Measurements from ENCODE around the gene ARPC1A. TPM values are rescaled to one million over a fixed set of nuclear protein-coding genes. Genes with fewer than 3 reads are reported as not detected.

ARPC1A gene
- total RNA-seq, 2 experiments from 2014 or later = 53.2 to 56.3 TPM

DNA sequence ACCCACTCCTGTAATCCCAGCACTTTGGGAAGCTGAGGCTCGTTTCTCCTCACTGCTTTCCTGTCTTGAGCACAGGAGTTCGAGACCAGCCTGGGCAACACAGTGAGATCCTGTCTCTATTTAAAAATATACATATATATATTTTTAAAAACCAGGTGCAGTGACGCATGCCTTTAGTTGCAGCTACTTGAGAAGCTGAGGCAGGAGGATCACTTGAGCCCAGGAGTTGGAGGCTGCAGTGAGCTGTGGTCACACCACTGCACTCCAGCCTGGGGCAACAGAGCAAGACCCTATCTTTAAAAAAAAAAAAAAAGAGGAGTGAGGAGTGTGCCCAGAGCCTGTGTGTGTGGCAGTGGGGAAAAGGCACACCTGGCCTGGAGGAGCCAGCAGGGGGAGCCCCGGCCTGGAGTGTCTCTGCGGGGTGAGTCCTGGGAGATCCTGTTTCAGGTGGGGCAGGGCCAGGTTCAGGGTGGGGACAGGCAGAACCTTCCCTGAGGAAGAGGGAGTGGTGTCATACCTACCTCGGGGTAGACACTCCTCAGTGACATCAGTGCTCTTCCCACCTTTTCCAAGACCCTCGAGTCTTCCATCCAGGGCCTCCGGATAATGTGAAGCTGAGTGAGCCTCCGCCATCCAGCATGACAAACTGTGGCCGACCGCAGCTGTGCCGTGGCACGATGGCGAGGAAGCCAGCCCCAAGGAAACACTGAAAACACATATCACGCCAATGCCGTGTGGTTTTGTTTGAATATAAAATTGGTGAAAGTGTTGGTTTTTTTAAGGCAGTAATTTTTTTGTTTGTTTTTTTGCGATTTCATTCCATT lies 39.8 kb downstream of the ARPC1A start:
- ATAC-seq (peak; percentile 78), DNase-seq (peak; percentile 67)
- H3K4me3 Mint-ChIP-seq = no peak overlapping the region
- H3K36me3 Mint-ChIP-seq = peaks cover 36% of the 10 kb centered on the region
- H3K4me1 Mint-ChIP-seq = peaks cover 20% of the 10 kb centered on the region
- no peaks in the 10 kb centered on the region for H3K27me3 Mint-ChIP-seq
- no peaks in the 10 kb centered on the region for H3K9me3 Mint-ChIP-seq (ENCODE audit: low read depth)
- CTCF ChIA-PET = interaction anchor here (0.6 to 2.2 kb wide), 12 partner anchors 13 to 269 kb away, joined by 3 to 10 read pairs (median 3); no protein-coding TSS in a partner anchor
- no peak overlapping the region for H3K27ac Mint-ChIP-seq

DNA sequence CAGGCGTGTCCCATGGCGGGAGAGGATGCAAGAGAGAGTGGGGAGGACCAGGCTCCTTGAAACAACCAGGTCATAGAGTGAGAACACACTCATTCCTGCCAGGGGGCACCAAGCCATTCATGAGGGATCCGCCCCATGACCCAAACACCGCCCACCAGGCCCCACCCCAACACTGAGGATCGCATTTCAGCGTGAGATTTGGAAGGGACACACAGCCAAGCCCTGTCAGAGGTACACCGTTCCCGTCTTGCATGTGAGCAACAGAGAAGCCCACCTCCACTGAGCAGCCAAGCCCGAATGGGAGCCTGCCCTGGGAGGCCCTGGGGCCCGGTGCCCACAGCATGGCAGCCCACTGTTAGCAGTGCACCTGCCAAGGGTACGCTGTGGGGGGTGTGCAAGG lies 40.9 kb downstream of the ARPC1A start:
- no peaks in the 10 kb centered on the region for H3K9me3 Mint-ChIP-seq (ENCODE audit: low read depth)
- CTCF ChIA-PET = interaction anchor here (0.9 to 1.6 kb wide), 2 partner anchors 41 to 80 kb away, joined by 3 to 6 read pairs; no protein-coding TSS in a partner anchor
- H3K4me1 Mint-ChIP-seq = peaks cover 20% of the 10 kb centered on the region
- no peaks in the 10 kb centered on the region for H3K27me3 Mint-ChIP-seq
- peaks cover 28% of the 10 kb centered on the region for H3K36me3 Mint-ChIP-seq
- H3K4me3 Mint-ChIP-seq = no peak overlapping the region
- DNase-seq (no peak), ATAC-seq (no peak)
- H3K27ac Mint-ChIP-seq = no peak overlapping the region

GRCh38 chr7:99368750-99369389 lies 43.2 kb downstream of the ARPC1A start:
- CTCF ChIA-PET = interaction anchor here (0.7 to 1.5 kb wide), 4 partner anchors 10 to 14 kb away, joined by 3 to 6 read pairs (median 5); no protein-coding TSS in a partner anchor
- peaks cover 21% of the 10 kb centered on the region for H3K36me3 Mint-ChIP-seq
- H3K27ac Mint-ChIP-seq = peak overlapping the region; percentile 15
- ATAC-seq (no peak), DNase-seq (no peak)
- H3K4me3 Mint-ChIP-seq = no peak overlapping the region
- H3K9me3 Mint-ChIP-seq (ENCODE audit: low read depth) = no peaks in the 10 kb centered on the region
- H3K4me1 Mint-ChIP-seq = peaks cover 27% of the 10 kb centered on the region
- no peaks in the 10 kb centered on the region for H3K27me3 Mint-ChIP-seq

GRCh38 chr7:99369767-99370391 lies 44.2 kb downstream of the ARPC1A start:
- Mint-ChIP-seq H3K27ac (no peak overlapping the region), H3K27me3 (no peaks in the 10 kb centered on the region), H3K4me1 (peaks cover 28% of the 10 kb centered on the region), H3K9me3 (ENCODE audit: low read depth) (no peaks in the 10 kb centered on the region), H3K36me3 (peaks cover 15% of the 10 kb centered on the region), H3K4me3 (no peak overlapping the region)
- ATAC-seq (no peak), DNase-seq (no peak)
- CTCF ChIA-PET = interaction anchor here (0.6 to 1.5 kb wide), 7 partner anchors 11 to 362 kb away, joined by 3 to 6 read pairs (median 3); no protein-coding TSS in a partner anchor

DNA sequence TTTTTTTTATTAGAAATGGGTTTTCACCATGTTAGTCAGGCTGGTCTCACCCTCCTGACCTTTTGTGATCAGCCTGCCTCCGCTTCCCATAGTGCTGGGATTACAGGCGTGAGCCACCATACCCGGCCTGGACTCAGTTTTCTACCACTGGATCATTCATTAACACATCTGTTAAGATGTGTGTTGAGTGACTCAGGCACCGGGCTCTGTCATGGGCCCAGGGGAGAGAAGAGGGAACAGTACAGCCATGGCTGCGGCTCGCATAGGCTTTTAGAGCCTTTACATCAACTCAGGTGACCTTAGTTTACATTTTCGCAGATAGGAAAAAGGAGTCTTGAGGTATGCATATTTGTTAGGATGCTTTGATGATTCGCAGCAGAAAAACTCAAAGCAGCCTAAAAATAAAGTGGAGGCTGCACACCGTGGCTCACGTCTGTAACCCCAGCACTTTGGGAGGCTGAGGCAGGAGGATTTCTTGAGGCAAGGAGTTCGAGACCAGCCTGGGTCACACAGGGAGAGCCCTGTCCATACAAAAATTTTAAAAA lies 45.8 kb downstream of the ARPC1A start:
- Mint-ChIP-seq H3K27me3 (no peaks in the 10 kb centered on the region), H3K9me3 (ENCODE audit: low read depth) (no peaks in the 10 kb centered on the region), H3K4me1 (peaks cover 31% of the 10 kb centered on the region), H3K4me3 (no peak overlapping the region), H3K27ac (peak overlapping the region; percentile 22), H3K36me3 (peaks cover 14% of the 10 kb centered on the region)
- no peak for DNase-seq
- ATAC-seq = no peak
- CTCF ChIA-PET = interaction anchor here (1.2 kb wide), 1 partner anchor 16 kb away, joined by 3 read pairs; no protein-coding TSS in a partner anchor

DNA sequence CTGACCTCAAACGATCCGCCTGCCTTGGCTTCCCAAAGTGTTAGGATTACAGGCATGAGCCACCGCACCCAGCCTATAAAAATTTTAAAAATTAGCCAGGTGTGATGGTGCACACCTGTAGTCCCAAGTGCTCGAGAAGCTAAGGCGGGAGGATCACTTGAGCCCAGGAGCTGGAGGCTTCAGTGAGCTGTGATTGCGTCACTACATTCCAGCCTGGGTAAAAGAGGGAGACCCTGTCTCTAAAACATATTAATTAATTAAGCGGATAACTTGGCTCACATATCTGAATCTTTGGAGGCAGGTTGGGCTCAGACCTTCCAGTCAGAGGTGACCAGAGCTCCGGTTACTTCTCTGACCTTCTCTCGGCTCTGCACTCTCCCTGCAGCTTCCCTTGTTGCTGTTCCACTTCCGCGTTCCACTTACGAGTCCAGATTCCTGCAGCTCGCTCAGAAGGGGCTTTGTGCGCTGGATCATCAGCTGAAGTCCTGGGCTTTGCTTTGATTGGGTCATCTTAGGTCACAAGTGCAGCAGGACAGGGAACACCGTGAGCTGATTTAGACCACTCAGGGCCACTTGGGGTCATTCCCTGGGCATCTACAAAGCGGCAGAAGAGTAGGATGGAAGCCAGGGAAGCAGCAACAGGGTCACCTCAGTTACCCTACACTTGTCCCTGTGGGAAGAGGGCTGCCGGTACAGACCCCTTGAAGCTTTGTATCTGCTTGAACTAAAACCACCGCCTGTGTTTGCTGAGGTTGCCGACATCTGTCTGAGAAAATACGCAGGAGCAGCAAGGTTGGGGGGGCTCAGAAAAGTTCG lies 46.8 kb downstream of the ARPC1A start:
- no peak for DNase-seq
- Mint-ChIP-seq H3K4me1 (peaks cover 37% of the 10 kb centered on the region), H3K36me3 (peaks cover 11% of the 10 kb centered on the region), H3K27ac (peak overlapping the region; percentile 12), H3K9me3 (ENCODE audit: low read depth) (no peaks in the 10 kb centered on the region), H3K27me3 (no peaks in the 10 kb centered on the region), H3K4me3 (no peak overlapping the region)
- ATAC-seq = no peak
- CTCF ChIA-PET = interaction anchor here (1.0 to 1.2 kb wide), 2 partner anchors 15 to 132 kb away, joined by 3 read pairs; partner anchors contain the start of gene ZKSCAN5

- H3K27ac Mint-ChIP-seq = peak overlapping the region; percentile 56
- no peaks in the 10 kb centered on the region for H3K9me3 Mint-ChIP-seq (ENCODE audit: low read depth)
- CTCF ChIA-PET = interaction anchor here (1.0 kb wide), 2 partner anchors 18 to 131 kb away, joined by 3 read pairs; partner anchors contain the start of gene ZKSCAN5
- H3K36me3 Mint-ChIP-seq = peaks cover 17% of the 10 kb centered on the region
- H3K27me3 Mint-ChIP-seq = no peaks in the 10 kb centered on the region
- ATAC-seq (no peak), DNase-seq (no peak)
- H3K4me3 Mint-ChIP-seq = peak overlapping the region; percentile 69
- peaks cover 43% of the 10 kb centered on the region for H3K4me1 Mint-ChIP-seq
These were observed 47.7 kb downstream of the ARPC1A start for GRCh38 chr7:99373091-99374066.

DNA sequence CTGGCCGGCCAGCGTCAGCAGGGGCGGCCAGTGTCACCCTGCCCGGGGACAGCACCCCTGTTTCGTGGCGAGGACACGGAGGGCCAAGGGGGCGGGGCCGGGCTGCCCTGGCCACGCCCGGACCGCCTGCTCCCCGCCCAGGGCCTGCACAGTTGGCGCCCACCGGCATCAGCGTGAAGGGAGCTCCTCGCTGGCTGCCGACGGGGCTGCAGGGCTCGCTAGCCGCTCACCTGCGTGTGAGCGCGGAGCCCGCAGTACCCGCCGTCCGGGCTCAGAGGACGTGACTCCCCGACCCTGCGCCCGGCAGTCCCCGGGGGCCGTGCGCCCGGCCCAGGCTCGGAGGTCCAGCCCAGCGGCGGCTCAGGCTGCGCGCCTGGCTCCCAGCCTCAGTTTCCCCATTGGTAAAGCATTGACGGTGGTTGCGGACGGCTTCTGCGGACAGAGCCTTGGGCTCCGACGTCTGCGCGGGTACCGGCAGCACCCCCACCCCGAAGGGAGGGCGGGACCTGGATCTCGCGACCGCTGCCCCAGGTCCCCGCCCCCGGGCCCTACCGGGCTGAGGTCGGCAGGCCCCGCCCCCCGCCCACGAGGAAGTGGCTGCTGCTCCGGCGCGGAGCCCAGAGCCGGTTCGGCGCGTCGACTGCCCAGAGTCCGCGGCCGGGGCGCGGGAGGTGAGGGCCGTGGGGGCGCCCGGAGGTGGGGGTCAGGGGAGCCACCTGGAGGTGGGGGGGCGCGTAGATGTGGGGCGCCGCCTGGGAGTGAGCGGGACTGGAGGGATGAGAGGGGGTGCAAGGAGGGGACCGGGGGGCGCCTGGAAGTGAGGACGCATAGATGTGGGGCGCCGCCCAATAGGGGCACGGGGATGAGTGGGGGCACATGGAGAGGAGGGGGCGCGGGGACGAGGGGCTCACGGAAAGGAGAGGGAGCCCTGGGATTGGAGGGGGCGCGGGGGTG lies 48.7 kb downstream of the ARPC1A start, which contains the start of gene ARPC1B:
Gene ARPC1B (plus strand): TSS at position 620 of the 954 bp plus-strand sequence. CDS start 10,985 bp downstream, outside the sequence.
- H3K27me3 Mint-ChIP-seq = no peaks in the 10 kb centered on the region
- ATAC-seq (peak; percentile 72), DNase-seq (peak; percentile 89)
- H3K9me3 Mint-ChIP-seq (ENCODE audit: low read depth) = no peaks in the 10 kb centered on the region
- CTCF ChIA-PET = interaction anchor here (1.0 kb wide), 1 partner anchor 17 kb away, joined by 3 read pairs; no protein-coding TSS in a partner anchor
- peak within 1 kb of the TSS; percentile 79 for H3K4me3 Mint-ChIP-seq
- H3K36me3 Mint-ChIP-seq = peaks cover 19% of the 10 kb centered on the region
- H3K4me1 Mint-ChIP-seq = peaks cover 42% of the 10 kb centered on the region
- peak within 1 kb of the TSS; percentile 80 for H3K27ac Mint-ChIP-seq

DNA sequence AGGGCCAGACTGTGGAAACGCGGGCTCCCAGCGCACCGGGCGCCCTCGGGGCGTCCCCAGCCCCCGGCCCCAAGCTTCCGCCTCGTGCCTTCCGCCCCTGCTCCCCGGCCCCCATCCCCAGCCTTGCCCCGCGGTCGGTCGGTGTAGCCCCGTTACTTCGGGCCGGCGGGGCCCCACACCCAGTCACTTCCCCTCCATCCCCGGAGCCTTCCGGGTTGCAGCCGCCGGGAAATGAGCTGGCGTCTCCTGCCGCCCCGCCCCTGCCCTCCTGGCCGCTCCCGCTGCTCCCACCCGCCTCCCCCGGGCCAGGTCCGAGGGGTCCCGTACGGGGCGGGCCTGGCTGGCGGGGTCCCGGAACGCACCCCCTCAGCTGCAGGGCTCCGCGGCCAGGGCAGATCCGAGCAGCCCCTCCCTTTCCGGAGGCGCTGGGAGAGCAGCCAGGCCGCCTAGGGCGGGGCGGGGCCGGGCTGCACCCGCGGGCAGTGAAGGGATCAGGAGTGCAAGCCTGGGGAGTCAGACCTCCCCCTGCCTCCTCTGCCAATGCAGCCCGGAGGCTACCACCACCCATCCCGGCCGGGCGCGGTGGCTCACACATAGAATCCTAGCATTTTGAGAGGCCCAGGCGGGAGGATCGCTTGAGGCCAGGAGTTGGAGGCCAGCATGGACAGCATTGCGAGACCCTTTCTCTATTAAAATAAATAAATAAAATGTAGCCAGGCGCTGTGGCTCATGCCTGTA lies 49.5 kb downstream of the ARPC1A start:
- ATAC-seq (peak; percentile 61), DNase-seq (peak; percentile 84)
- Mint-ChIP-seq H3K4me3 (peak overlapping the region; percentile 79), H3K4me1 (peaks cover 40% of the 10 kb centered on the region), H3K27ac (peak overlapping the region; percentile 77), H3K27me3 (no peaks in the 10 kb centered on the region), H3K9me3 (ENCODE audit: low read depth) (no peaks in the 10 kb centered on the region), H3K36me3 (peaks cover 22% of the 10 kb centered on the region)
- CTCF ChIA-PET = interaction anchor here (0.6 kb wide), 1 partner anchor 33 kb away, joined by 3 read pairs; no protein-coding TSS in a partner anchor

GRCh38 chr7:99379043-99379577 lies 53.4 kb downstream of the ARPC1A start:
- peak; percentile 69 for DNase-seq
- CTCF ChIA-PET = interaction anchor here (0.8 to 1.1 kb wide), 3 partner anchors 14 to 1795 kb away, joined by 3 to 4 read pairs (median 3); partner anchors contain the start of genes BUD31 and PDAP1
- Mint-ChIP-seq H3K4me3 (peak overlapping the region; percentile 76), H3K36me3 (peaks cover 35% of the 10 kb centered on the region), H3K27me3 (no peaks in the 10 kb centered on the region), H3K4me1 (peaks cover 56% of the 10 kb centered on the region), H3K27ac (peak overlapping the region; percentile 97), H3K9me3 (ENCODE audit: low read depth) (no peaks in the 10 kb centered on the region)
- ATAC-seq = no peak
